Endothelial cell of hepatic sinusoid (primary cell): ENCODE results near the gene SPSB1.

Source experiments
- in situ Hi-C: cut with HindIII; loops from 2 replicates; pipeline ENCODE4 v1.10.0; 2017; ENCODE audit warnings: low sequenced_read_pairs

Gene SPSB1

DNA sequence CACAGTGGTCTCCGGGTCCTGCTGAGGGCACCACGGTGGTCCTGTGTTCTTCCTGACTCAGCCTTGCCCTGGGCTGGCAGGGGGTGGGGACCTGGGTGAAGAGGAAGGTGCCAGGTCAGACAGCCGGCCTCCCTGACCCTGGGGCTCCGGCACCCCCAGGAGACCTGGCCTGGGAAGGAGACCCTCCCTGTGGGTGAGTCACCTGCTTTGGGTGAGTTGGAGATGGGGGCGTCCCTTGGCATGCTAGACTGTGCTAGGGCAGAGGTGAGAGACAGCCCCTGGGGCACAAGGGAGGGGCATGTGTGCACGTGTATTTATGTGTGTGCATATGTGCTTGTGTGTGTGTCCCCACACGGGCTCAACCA, 23.4 kb downstream of the SPSB1 start:
- in situ Hi-C loops, result no loop called here

GRCh38 chr1:9316512-9316911, 23.8 kb downstream of the SPSB1 start:
- in situ Hi-C loops, result no loop called here

DNA sequence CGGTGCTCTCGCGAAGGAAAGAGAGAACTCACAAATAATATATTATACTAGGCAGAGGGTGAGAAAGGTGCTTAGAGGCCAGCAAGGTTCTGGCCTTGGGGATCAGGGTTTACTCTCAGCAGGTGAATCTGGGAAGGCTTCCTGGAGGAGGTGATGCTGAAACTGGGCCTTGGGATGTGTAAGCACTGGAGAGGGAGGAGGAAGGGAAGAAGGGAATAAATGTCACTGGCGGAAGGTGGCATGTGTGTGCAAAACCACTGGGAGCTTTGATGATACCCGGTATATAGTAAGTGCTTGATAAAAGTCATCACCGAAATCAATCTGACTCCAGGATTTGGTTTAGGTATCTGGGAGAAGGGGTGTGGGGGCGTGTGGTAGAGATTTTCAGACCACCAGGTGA, 24.4 kb downstream of the SPSB1 start:
- in situ Hi-C loops, result no loop called here

GRCh38 chr1:9317591-9318417, 25.1 kb downstream of the SPSB1 start:
- in situ Hi-C loops, result no loop called here

GRCh38 chr1:9319208-9319788, 26.6 kb downstream of the SPSB1 start:
- in situ Hi-C loops, result no loop called here

- in situ Hi-C loops, result no loop called here
Observed at GRCh38 chr1:9319789-9320519, 27.3 kb downstream of the SPSB1 start.

DNA sequence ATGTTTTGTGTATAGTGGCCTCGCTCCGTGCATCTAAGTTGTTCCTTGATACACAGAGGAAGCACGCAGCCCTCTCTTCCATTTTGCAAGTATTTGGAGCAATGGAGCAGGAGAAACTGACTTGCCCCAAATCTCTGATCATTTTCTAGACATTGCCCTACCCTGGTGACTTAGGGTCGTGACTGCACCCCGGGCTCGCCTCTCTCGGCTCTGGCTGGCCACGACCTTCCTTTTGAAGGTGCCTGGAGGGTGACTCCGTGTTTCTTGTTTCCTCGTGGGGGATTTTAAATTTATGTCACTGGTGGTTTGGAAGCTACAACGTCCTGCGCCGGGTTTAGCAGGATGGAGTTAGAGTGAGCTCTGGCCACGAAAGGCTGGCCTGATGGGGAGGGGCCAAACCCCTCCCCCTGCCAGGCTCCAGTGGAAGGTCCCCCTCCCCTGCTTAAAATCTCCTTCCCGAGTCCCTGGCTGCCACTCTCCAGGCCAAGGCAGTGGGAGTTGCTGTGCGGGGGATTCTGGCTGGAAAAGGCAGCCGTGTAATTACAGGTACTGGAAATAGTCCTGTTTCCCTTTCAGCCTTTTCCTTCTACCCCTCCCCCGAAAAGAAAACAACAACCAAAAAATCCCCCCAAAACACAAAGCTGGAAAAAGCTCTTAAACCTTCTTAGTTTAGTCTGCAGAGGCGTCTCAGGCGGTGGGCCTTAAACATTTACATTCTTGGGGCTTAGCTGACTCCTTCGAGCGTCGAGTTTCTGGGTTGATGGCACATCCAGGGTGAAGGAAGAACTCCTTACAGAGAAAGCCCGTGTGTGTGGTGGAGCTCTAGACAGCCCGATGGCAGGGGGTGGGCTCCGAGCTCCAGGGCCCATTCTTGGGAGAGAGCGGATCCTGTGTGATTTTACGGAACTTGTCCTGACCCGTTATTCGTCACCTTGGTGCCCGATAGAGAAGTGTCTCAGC, 28.1 kb downstream of the SPSB1 start:
- in situ Hi-C loops, result no loop called here

DNA sequence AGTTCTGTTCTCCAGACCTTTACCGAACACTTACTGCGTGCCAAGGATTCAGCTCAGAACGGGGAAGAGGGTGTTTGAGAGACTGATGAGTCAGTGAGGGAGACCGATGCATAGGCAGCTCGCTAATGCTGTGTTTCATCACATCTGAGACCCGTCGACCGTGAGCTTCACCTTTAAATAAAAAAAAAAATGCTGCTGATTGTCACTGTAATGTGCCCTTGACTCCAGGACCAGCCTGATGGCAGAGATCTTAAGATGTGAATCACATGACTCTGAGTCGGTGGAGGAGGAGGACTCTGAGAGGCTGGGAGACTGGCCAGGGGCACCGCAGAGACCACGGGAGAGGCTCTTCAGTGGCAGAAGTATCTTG, 28.8 kb downstream of the SPSB1 start:
- in situ Hi-C loops, result no loop called here

- in situ Hi-C loops, result no loop called here
Observed at GRCh38 chr1:9321986-9322660, 29.4 kb downstream of the SPSB1 start.

DNA sequence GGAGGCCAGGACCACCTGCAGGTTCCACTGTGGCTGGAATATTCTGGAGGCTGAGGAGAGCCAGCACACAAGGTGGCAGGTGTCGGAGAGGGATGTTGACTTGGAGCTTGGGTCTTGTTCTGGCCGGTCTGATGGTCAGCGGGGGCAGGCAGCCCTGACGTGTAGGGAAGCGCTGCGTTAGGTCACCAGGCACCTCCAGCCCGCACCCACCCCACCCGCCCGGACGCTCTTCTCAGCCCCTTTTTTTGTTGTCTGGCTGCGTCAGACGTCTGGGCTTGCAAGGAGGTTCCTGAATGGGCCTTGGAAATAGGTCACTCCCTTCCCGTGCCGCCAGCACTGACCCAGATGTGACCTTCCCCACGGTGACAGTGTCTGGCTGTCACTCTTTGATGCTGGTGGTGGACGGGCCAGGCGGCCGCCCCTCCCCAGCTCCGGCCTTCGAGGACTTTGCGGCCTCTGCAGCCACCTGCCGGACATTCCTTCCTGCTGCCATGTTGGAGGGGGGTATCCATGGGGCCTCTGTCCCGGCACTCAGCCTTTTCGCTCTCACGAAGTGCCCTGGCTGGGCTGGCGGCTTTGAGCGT, 30.1 kb downstream of the SPSB1 start:
- in situ Hi-C loops, result no loop called here

DNA sequence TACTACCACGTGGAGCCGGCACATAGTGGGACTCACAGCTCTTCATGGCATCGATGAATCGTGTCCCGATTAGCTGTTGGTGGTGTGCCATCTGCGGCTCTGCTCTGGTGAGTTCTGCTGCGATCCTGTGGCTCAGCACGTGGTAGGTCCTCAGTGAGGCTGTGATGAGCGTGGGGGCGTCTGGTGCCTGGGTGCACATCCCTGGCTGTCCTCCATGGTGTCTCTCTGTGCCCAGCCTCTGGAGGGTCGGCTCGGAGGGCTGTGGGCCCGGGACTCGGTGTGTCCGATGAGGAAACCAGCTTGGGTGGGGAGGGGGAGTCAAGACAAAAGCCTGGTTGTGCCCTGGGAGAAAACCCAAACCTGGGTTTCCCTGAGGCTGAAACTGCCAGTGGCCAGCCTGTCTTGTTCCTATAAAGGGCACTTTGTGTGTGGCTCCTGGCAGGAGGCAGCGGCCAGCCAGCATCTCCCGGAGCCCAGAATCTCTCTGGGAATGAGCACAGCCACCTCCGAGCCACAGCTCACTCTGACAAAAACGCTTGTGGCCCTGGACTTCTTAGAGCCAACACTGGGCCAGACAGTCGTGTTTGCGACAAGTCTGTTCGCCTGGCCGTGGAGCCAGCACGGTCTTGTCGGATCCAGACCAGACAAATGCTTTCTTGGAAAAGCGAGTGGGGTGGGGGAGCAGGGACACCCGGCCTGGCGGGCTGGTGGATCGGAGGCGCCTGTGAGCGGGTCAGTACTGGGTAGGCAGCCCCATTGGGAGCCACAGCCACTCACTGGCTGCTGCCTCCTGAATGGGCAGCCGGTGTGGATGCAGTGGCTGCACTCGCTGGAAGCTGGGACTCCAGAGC, 31.8 kb downstream of the SPSB1 start:
- in situ Hi-C loops, result no loop called here

GRCh38 chr1:9326596-9326995, 33.9 kb downstream of the SPSB1 start:
- in situ Hi-C loops, result no loop called here

- in situ Hi-C loops, result no loop called here
Observed at GRCh38 chr1:9328201-9328600, 35.5 kb downstream of the SPSB1 start.

- in situ Hi-C loops, result no loop called here
Observed at GRCh38 chr1:9328715-9329114, 36.0 kb downstream of the SPSB1 start.

GRCh38 chr1:9331016-9331415, 38.3 kb downstream of the SPSB1 start:
- in situ Hi-C loops, result no loop called here

- in situ Hi-C loops, result no loop called here
Observed at GRCh38 chr1:9331558-9332346, 39.1 kb downstream of the SPSB1 start.

DNA sequence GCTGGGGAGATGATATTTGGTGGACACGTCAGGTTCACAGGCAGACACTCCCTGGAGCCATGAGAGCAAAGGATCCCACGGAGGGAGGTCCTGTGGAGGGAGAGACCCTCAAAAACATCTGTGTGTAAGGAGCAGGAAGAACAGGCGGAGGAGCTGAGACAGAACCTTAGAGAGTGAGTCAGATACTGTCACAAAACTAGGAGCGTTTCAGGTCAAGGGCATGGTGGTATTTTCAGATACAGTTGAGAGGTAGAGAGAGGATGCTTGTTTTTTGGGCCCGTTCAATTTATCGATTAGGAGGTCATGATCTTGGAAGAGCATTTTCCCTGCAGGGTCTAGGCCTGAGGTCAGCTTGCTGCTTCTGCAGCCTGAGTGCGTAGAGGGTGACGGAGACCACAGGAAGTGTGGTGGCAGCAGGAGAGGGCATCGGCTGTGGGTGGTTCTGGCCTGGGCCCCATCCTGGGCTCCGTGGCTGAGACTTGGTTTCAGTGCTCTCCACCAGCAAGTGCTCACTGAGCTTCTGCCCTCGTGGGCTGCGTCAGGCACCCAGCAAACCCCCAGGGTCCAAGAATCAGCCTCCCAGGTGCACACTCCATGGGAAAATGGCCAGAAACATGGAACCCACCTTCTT, 39.9 kb downstream of the SPSB1 start:
- in situ Hi-C loops, result no loop called here
